OCI-LY7 (cell line): ENCODE results near the gene DAPK2. TPM values are rescaled to one million over a fixed set of nuclear protein-coding genes. Genes with fewer than 3 reads are reported as not detected.

ENCODE experiments used
- BruUV-seq: library from RNA; stranded (reverse); fragments of 400-500 nt; replicated peaks from 2 replicates; lab custom pipeline; 2021; lab: Mats Ljungman, UMichigan
- CTCF ChIA-PET: fragments of 300-600 bp; sonication (Branson Sonifier 250); formaldehyde crosslinking; loops from one replicate; lab custom pipeline; 2022; ENCODE audit warnings: antibody characterized with exemption; ENCODE audit not compliant: unreplicated experiment; lab: Charles Lee
- POLR2A ChIA-PET: fragments of 300-600 bp; sonication (Branson Sonifier 250); formaldehyde crosslinking; loops from one replicate; lab custom pipeline; 2022; ENCODE audit warnings: antibody characterized with exemption; lab: Charles Lee
- DNase-seq: peaks from one replicate; pipeline ENCODE4 v3.0.0-alpha.2; 2015; ENCODE audit warnings: low spot score
- H2AFZ ChIP-seq: fragments of 200-600 bp; sonication (generic), shearing (Covaris generic); 2 replicates; pipeline ENCODE4 v1.6.1; 2014; ENCODE audit warnings: mild to moderate bottlenecking, antibody characterized with exemption, low read length, moderate library complexity
- H3K27ac ChIP-seq: fragments of 200-600 bp; sonication (generic); 2 replicates; pipeline ENCODE4 v1.5.1; 2014; ENCODE audit warnings: mixed run types, low read depth, mild to moderate bottlenecking, moderate library complexity, low read length, inconsistent platforms; ENCODE audit not compliant: poor library complexity, severe bottlenecking
- H3K36me3 ChIP-seq: fragments of 200-600 bp; sonication (generic); 2 replicates; pipeline ENCODE4 v1.6.1; 2014; ENCODE audit warnings: mild to moderate bottlenecking, antibody characterized with exemption, low read length, moderate library complexity, mixed read lengths; ENCODE audit not compliant: insufficient read depth
- H3K4me1 ChIP-seq: fragments of 200-600 bp; sonication (generic); 2 replicates; pipeline ENCODE4 v1.5.1; 2014; ENCODE audit warnings: mild to moderate bottlenecking, low read length; ENCODE audit not compliant: insufficient read depth, poor library complexity, severe bottlenecking
- H3K4me2 ChIP-seq: fragments of 200-600 bp; sonication (generic); 2 replicates; pipeline ENCODE4 v1.6.1; 2014; ENCODE audit warnings: mild to moderate bottlenecking, low read length
- H3K4me3 ChIP-seq: fragments of 200-600 bp; sonication (generic); 2 replicates; pipeline ENCODE4 v1.5.1; 2014; ENCODE audit warnings: mild to moderate bottlenecking, low read depth, low read length; ENCODE audit not compliant: poor library complexity, severe bottlenecking
- H3K79me2 ChIP-seq: fragments of 200-600 bp; sonication (generic); 2 replicates; pipeline ENCODE4 v1.6.1; 2016; ENCODE audit warnings: low read depth, mild to moderate bottlenecking, low read length, moderate library complexity, mixed read lengths; ENCODE audit not compliant: insufficient read depth
- H3K9me2 ChIP-seq: fragments of 200-600 bp; sonication (generic); 2 replicates; pipeline ENCODE4 v1.6.1; 2016; ENCODE audit warnings: mild to moderate bottlenecking, low read length, mixed read lengths; ENCODE audit not compliant: insufficient read depth
- H3K9me3 ChIP-seq: fragments of 200-600 bp; sonication (generic); 2 replicates; pipeline ENCODE4 v1.6.1; 2014; ENCODE audit warnings: mild to moderate bottlenecking, mixed run types, low read length, mixed read lengths
- H4K20me1 ChIP-seq: fragments of 200-600 bp; sonication (generic); 2 replicates; pipeline ENCODE4 v1.6.1; 2014; ENCODE audit warnings: mild to moderate bottlenecking, antibody characterized with exemption, low read length, moderate library complexity, mixed read lengths; ENCODE audit not compliant: insufficient read depth
- CTCF ChIP-seq: fragments of 200-600 bp; sonication (generic); conservative IDR thresholded peaks from 2 replicates; pipeline ENCODE4 v1.5.1; 2014; ENCODE audit warnings: mild to moderate bottlenecking, antibody characterized with exemption, low read length, moderate library complexity, mixed read lengths
- EZH2phosphoT487 ChIP-seq: fragments of 200-600 bp; sonication (generic); IDR thresholded peaks from 2 replicates; pipeline ENCODE4 v1.6.1; 2018; ENCODE audit warnings: low read depth, borderline replicate concordance, mild to moderate bottlenecking, mixed run types, antibody characterized with exemption, low read length, moderate library complexity, mixed read lengths
- intact Hi-C: fragments of 100-400 bp; cut with micrococcal nuclease; formaldehyde crosslinking; loops from one replicate; pipeline ENCODE4 v1.10.0; 2022; ENCODE audit not compliant: unreplicated experiment
- total RNA-seq, 2 experiments: library from RNA; depleted of rRNA in 1 of 2; stranded (reverse); fragments of >200 nt in 1 of 2; shearing (Covaris generic) in 1 of 2; gene quantifications; 2 replicates each; pipeline ENCODE4 v1.2.3, GENCODE V29; 2014 to 2022

Gene DAPK2
- total RNA-seq, 2 experiments from 2014 or later: 0.36 to 1.2 TPM

GRCh38 chr15:63985221-63986184, 60.8 kb downstream of the DAPK2 start:
- no peaks in the 10 kb centered on the region for H3K79me2 ChIP-seq
- no peak overlapping the region for H3K4me2 ChIP-seq
- no TSS peak for BruUV-seq
- H3K9me2 ChIP-seq: no peaks in the 10 kb centered on the region
- CTCF ChIA-PET: interaction anchor here (0.6 kb wide), 1 partner anchor 460 kb away, joined by 3 read pairs; no protein-coding TSS in a partner anchor
- no peaks in the 10 kb centered on the region for H4K20me1 ChIP-seq
- no peak overlapping the region for H3K4me3 ChIP-seq
- no peak for DNase-seq
- no peaks in the 10 kb centered on the region for H3K36me3 ChIP-seq
- peaks cover 41% of the 10 kb centered on the region for H3K4me1 ChIP-seq
- TF ChIP-seq EZH2phosphoT487: no peak
- no peak for TF ChIP-seq CTCF
- intact Hi-C loops: no loop called here
- POLR2A ChIA-PET: interaction anchor here (0.6 to 1.0 kb wide), 2 partner anchors 17 to 21 kb away, joined by 3 read pairs; no protein-coding TSS in a partner anchor
- H2AFZ ChIP-seq: no peak overlapping the region
- H3K27ac ChIP-seq: no peak overlapping the region
- no peaks in the 10 kb centered on the region for H3K9me3 ChIP-seq

GRCh38 chr15:63984331-63984730, 62.0 kb downstream of the DAPK2 start:
- no peaks in the 10 kb centered on the region for H3K9me3 ChIP-seq
- H3K4me3 ChIP-seq: no peak overlapping the region
- H3K4me1 ChIP-seq: peaks cover 37% of the 10 kb centered on the region
- H3K4me2 ChIP-seq: no peak overlapping the region
- TF ChIP-seq EZH2phosphoT487 (no peak), CTCF (no peak)
- no TSS peak for BruUV-seq
- H2AFZ ChIP-seq: no peak overlapping the region
- no peaks in the 10 kb centered on the region for H4K20me1 ChIP-seq
- ChIA-PET POLR2A (no interaction called here), CTCF (no interaction called here)
- no peaks in the 10 kb centered on the region for H3K9me2 ChIP-seq
- no peak for DNase-seq
- no peaks in the 10 kb centered on the region for H3K36me3 ChIP-seq
- no peaks in the 10 kb centered on the region for H3K79me2 ChIP-seq
- no peak overlapping the region for H3K27ac ChIP-seq
- intact Hi-C loops: no loop called here
